Activated CD4-positive, CD25-positive, alpha-beta regulatory T cell treated with anti-CD3 and anti-CD28 coated beads, Interleukin-2, amount 50 U/mL, for 72 hours (primary cell): Measurements from ENCODE around the gene CPA2.

Source experiments
- DNase-seq: peaks from one replicate; pipeline ENCODE4 v3.0.0; 2021

CPA2 gene

DNA sequence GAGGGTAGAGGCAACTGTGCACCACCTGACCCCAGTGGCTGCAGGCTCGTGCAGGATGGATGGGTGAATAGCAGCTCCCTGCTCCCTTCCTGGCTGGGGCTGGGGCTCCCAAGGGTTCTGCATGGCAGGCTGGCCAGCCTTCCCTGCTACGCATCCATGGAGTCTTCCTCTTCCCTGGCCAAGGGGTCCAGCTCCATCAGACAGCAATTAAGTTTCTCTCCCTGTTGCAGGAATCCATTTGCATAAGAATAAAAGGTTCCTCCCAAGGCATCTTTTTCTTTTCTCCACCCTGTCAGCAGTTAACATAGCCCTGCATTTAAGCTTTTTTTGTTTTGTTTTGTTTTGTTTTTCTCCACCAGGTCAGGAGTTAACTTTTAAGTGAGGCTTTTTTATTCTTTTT, 10.0 kb upstream of the CPA2 start:
- DNase-seq, result no peak

DNA sequence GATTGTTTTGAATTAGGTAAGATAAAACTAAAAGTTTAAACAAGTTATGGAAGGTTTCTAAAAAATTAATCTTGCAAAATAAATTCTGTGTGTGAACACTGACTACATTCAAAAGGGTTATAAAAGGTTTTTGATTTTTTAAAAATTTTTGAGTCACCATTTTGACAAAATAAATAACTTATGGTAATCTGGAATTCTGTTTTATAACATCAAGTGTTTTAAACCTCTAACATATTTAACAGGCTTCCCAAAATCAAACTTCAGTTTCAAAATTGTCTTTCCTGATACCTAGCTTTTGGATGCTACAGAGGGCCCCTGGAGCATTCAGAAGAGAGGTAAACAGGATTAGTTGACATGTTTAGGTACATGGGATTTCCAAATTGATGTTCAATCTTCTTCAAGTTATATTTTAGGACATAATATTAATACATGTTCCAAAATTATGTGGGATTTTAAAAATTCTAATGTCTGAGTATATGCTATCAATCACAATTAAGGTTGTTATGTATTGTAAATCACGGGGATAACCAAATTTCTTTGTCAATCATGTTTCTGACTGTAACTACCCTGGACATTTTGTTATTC, 8.1 kb upstream of the CPA2 start:
- DNase-seq, result no peak

DNA sequence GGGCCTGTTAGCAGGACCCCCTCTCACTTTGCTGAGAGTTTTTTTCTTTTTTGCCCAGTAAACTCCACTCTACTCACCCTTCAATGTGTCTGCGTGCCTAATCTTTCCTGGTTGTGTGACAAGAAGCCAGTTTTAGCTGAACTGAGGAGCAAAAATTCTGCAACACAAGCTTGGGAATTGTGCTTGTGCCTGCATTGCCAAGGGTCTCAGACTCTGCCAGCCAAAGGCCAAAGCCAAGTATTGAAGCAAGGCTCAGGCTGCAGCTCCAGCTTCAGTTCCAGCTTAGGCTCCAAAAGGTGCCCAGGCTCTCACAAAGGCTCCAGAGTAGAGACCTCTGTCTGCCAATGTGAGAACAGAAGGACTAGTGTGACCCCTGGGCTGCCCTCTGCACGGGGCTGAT, 4.2 kb upstream of the CPA2 start:
- no peak for DNase-seq

DNA sequence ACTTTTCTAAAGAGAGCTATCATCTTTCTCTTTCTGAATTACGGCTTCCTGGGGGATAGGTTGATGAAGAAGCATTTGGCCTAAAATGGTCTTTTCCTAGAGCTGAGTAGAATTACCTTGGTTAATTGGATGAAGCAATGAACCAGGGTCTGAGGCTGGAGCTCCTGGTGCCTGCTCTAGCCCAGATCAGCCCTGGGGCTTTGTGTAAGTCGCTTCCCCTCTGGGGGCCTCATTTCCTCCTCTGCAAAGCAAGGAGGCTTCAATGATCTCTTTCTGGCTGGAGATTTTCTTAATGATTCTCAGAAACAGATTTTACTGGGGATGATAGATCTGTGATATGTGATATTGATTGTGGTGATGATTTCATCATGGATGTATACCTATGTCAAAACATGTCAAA, 3.5 kb upstream of the CPA2 start:
- no peak for DNase-seq

DNA sequence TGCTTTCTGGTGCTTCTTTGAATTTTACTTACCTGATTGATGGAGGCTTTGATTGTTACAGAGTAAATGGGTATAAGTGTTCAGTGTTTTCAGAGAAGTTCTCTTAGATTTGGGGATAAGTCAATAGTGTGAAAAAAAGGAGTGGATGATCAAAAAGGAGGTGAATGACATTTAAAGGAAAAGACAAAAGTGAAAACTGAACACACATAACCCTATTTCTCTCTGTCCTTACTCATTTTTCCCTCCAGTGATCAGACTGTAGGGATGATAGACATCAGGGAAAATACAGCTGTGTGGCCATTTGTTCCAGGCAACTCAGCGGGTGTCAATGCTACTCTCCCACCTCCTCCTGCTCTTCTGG, 278 bp downstream of the CPA2 start:
- no peak for DNase-seq

DNA sequence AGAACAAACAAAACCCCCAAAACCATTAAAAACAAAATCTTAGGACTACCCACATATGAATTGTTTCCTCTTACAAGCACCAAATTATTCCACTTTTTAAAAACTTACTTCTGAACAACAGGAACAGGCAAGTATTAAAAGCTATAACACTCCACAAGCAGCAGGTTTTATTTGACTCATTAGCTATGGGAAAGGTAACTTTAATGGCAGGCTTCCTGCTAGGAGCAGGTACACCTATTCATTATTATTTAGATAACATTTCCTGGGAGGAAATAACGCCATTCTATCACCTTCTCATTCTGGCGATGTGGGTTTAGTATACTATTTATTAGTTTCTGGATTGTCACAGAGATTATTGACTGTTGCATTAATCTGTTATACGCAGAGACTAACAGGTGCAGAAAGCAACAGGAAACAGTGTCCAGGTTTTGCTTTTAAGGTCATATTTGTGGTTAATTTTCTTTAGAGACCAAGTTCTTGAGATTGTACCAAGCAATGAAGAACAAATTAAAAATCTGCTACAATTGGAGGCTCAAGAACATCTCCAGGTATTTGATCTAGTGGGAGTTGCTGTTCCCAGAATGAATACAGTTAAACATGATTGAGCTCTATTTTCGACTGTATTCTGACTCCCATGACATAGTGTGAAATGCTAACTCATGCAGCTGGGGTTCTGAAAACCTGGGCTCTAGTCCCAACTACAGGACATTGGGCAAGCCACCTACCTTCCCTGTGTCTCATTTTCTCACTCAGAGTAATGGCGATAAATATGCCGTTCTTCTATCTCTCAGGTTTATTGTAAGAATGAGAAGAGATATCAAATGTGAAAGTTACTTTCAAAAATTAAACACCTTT, 2.0 kb downstream of the CPA2 start:
- DNase-seq, result no peak

DNA sequence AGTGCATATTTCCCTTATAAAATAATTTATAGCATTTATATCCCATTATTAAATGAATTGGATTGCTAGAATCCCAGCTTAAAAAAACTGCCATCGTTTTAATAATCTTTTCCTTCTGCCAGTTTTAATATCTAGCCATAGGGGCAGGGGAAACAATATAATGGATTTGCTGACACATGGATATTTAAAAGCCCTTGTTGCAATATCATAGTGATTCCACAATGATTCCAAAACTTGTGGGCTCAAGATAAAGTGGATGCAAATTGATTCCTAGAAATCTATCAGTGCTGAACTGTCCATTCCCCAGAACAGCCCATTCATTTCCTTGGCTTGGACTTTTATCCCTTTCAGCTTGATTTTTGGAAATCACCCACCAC, 2.6 kb downstream of the CPA2 start:
- no peak for DNase-seq

DNA sequence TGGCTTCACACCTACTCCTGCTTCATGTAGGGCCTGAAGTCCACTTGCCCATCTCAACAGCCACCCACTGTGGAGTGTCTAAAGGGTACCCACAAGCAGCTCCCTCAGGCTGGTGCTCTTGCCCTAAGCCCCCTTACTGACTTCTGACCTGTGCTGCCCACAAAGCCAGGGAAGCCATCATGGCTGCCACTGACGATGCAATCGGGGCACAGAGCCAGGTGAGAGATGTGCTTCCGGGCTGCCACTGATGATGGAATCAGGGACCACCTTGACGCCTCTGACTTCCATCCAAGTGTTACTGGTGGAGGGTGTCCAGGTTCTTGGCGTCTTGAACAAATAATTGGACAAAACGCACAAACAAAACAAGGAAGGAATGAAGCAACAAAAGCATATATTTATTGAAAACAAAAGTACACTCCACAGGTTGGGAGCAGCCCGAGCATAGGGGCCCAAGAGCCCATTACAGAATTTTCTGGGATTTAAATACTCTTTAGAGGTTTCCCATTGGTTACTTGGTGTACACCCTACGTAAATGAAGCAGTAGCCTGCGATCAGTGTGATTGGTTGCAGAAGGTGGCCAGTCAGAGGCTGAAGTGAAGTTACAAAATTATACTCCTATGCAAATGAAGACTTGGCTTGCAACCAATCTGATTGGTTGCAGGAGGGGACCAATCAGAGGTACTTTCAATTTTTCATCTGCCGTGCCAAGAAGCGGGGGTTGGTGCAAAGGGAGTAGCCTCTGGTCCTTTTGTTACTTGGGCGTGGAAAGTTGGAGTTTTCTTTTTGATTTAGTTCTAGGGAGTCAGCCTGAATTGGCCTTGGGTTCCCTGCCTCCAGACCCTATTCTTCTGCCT, 4.5 kb downstream of the CPA2 start:
- DNase-seq, result no peak

DNA sequence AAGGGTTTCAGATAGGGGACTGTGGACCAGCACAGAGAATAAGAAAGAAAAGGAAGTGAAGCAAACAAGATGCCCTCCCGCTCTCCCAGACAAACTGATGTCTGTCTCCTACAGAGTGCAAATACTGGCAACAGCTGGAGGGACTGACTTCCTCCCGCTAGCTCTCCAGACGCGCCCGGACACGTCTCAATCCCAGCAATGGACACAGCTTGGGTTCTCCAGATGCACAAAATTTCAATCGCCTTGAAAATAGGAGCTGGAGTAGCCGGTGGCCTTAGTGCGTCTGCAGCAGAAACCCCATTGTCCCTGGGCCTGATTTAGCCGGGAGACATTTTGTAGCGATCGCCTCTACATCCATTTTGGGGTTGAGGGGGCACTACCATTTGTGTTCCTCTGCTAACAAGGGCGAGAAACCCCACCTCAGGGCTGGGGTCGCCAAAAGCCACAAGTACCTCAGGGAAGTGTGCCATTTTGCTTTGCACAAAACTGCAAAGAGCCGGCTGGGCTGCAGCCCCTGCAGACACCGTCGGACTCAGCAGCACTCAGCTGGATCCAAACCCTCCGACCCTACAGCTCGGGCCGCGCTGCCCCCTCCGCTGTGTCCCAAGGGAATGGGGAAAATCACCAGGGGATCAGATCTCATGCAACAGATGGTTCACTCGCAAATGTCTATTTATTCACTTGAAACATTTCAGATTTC, 5.9 kb downstream of the CPA2 start:
- no peak for DNase-seq

DNA sequence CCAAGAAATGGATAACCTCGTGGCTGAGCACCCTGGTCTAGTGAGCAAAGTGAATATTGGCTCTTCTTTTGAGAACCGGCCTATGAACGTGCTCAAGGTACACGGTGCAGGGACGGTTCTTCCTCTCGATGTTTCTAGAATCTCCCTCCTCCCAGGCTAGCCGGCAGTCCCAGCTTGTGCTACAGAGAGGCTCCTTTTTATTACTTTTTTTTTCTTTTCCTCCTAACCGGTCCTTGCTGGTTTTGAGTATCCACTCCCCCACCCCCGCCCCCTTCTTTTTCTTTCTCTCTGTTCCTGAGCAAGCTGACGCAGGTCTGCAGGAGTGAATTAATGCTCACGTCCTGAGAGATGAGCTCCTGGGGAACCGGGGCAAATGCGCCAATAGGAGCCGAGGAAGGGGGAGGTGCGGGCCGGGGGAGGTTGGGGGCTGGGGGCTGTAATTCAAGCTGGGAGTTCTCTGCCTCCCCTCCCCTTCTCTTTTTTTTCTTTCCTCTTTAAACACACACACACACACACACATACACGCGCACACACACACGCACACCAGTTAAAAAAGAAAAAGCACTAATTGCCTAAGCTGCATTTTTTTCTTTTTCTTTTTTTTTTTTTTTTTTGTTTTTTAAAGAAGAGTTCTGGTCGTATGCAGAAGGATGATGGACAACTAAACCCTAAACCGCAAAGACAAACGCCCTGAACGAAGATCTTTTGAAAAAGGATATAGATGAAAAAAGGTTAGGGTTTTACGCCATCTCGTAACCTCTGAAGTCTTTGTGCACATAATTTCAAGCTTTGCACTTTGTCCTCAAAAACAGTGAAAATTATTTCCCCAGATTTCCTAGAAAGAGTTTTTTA, 6.6 kb downstream of the CPA2 start:
- DNase-seq, result no peak

DNA sequence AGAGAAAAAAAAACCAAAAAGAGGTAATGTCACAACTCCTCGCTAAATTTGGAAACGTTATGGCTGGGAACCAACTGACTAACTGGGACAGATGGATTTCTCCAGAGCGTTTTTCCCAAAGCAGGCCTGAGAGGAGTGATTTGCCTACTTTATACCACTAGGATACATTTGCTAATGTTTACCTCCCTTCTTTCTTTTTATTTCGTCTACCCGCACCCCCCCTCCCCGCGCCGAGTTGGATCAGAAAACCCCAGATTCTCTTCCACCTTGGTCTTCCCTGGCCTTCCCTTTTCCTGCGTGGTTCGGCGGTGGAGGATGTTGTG, 7.2 kb downstream of the CPA2 start:
- DNase-seq, result no peak

DNA sequence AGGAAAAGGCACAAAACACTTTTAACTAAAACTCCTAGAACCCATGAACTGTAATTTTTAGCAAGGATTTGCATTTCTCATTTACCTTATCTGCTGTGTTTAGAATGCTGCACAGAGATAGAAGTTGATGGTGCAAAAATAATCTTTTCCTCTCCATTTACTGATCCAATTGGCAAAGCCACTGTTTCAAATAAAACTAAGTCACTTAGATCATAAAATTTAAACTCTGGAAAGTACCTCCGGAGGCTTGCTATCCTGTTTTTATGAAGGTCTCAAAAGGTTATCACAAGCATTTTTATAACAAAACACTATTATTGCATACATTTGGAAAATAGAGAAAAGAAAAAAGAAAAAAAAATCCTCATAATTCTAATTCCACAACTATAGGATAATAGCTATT, 7.6 kb downstream of the CPA2 start:
- DNase-seq, result no peak

DNA sequence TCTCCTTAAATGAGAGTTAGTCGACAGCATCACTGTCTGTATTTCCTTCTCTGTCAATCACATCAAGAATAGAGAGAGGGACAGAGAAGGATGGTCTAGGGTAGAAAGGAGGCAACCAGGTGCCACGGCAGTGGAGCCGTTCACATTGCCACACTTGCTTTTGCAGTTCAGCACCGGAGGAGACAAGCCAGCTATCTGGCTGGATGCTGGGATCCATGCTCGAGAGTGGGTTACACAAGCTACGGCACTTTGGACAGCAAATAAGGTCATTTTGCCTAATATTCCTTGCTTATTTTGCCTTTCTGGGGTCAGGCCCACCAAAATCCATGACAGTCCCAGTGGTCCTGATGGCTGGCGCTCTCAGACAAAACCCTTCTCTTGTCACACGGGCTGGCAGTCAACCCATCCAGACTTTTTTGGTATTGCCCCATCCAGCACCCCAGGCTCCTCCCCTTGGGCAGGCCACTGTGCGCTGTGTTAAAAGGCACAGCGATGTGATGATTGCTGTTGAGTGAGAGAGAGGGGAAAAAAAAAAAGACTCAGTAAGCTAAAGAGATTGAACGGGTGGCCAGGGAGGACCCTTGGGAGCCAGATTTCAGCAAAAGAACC, 8.4 kb downstream of the CPA2 start:
- DNase-seq, result no peak

DNA sequence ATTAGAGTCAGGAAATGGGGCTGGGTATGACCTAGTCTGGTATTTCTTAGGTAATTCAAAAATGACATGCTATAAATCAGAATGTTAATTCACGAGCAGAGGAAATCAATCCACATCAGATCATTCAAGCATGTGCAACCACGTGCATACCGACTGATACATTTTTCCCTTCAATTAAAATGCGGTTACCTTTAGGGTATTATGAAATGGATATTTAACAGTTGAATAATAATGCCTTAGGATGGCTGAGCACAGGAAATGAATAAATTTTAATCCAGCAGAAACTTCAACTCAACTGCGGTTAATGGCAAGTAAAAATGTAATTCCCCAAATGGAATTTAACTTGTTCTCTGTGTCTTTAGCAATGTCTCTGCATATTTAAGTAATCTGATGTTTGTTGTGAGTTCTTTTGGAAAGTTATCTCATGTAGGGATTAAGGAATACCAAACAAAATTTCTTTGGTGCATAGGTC, 9.2 kb downstream of the CPA2 start:
- no peak for DNase-seq

DNA sequence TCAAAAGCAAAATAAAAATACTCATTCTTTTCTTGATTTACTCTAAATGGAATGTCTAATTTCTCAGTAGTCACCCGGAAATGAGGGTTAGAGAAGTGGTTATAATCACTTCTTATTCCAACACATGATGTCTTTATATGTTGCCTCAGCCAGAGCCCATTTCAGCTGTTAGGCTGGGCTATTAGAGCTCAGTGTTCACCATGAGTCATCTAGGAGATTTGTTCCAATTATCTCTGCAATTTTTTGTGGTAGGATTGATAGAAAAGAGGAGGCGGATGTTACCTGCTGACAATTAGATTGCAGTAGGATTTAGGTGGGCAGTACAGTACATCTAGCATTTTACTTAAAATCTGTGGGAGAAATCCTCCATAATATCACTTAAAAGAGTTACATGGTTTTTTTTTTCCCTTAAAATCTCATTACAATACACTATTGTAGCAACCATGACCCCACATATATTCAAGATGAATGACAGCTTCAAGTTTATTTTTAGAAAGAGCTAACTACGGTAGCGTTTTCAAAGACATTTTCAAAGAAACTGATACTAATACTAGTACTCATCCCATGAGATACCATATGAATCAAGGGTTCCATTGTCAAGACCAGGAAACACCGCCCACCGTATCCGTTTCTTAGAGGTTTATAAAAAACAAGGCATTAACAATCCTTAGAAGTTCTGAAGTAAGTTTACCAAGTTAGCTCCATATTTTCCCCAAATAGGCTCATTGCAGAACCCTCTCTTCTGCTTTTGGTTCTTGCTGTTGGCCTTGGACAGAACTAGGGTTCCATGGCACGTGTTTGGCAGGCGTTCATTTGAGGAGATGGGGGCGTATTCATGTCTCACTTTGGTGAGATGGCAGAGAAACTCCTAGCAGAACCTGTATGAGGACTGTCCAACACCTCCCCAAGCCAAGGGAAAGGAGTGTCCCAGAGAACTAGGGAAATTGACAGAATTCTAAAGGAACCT, 10.4 kb downstream of the CPA2 start:
- DNase-seq, result no peak

DNA sequence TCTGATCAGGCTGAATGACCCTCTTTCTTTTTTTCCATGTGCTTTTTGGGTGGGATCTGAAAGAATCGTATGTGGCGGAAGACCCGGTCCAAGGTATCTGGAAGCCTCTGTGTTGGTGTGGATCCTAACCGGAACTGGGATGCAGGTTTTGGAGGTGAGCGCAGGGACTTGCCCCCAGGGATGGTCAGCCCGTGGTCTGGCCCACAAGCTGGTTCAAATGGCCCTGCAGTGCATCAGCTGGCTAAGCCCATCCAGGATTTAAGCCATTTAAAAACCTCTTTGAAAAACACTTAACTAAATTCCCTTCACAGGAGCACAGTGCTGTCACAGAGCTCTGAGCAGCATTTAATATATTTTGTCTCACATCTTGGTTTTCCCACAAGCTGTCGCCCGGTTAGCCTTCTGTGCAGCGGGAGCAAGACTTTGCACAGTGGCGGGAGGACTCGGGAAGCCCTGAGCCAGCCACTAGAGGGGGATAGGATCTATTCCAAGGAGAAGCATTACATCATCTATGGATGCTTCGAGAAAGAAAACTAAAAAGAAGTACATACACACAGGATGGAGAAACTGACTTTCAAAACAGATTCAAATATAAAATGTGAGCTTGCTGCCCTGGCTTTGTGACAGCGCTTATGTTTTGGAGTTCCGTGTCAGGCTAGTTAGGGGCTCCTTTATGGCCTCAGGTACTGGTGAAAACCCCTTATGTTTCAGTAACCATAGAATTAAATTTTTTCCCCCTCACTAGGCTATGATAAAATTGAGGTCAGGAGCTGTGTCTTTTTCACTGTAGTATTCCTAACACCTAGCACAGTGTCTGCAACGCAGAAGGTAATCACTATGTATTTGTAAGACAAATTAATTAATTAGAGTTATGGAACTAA, 11.3 kb downstream of the CPA2 start:
- no peak for DNase-seq

DNA sequence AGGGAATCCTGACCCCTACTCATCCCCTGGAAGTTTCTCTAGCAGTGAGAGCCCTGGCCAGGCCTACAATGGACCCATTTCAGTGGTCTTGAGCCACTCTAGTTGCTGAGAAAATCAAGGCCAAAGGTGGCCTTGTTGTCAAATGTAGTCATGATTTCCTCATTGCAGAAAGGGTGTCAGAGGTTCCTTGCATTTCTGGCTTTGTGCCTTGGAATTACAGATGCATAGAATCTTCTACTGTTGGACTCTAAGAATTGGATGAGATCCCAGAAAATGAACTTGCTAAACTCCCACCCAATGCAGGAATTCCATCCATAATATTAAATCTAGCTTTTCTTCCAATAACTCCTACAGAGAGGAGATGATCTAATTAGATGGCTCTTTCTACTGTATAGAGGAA, 12.2 kb downstream of the CPA2 start:
- no peak for DNase-seq

DNA sequence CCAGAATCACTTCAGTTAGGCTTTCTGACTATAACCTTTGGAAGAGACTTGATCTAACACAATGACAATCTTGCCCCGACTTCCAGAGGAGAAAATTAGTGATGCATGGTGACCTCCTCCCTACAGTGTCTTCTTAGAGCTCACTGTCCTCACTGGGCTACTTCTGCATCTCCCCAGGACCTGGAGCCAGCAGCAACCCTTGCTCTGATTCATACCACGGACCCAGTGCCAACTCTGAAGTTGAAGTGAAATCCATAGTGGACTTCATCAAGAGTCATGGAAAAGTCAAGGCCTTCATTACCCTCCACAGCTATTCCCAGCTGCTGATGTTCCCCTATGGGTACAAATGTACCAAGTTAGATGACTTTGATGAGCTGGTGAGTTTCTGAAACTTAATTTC, 12.6 kb downstream of the CPA2 start:
- no peak for DNase-seq

DNA sequence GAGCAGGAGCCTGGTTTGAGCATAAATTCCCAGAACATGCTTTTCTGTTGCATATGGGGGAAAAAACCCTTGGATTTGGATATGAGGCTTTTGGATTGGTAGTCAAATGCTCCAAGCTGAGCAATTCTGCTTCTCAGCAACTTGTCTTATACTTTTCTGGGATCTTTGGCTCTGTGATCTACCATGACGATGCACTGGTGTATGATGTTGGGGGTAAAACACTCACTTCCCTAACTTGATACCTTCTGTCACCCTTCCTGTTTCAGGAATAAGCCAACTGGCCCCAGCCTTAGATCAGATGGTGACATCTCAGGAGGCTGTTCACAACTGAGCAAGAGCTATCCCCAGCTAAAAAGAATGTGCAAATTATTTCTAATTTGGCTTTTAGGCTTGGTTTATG, 13.2 kb downstream of the CPA2 start:
- no peak for DNase-seq

DNA sequence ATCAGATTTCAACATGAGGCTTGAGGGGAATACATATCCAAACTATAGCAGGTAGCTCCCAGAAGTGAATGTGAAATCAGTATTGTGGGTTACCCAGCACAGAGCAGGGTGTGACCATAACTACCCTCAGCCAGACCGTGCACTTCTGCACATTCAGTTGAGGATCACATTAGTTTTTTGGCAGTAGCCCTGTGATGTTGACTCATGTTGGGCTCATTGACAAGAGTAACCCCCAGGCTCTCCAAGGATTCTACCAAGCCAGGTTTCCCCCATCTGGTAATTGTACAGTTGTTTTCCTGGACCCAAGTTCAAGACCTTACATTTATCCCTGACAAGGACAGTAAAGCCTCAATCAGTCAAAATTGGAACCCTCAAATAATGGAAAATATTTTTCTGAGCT, 14.6 kb downstream of the CPA2 start:
- DNase-seq, result no peak
